Stimulated activated CD4-positive, alpha-beta T cell treated with anti-CD3 and anti-CD28 coated beads, Interleukin-1b, Interleukin-23, amount 100 ng/mL, for 4 hours (primary cell): ENCODE measurements around the gene INTS3.

Source experiments
- DNase-seq, 2 donors: peaks; one replicate each; pipeline ENCODE4 v3.0.0-alpha.2; 2020; ENCODE audit warnings: low read depth in 2 of 2

Gene INTS3

GRCh38 chr1:153727463-153728304, at the start of gene INTS3:
Gene INTS3, plus strand, starts transcription at chr1:153728050. Its CDS starts 585 bp downstream, at chr1:153728635.
- peak; percentile 94 to 97 for DNase-seq

GRCh38 chr1:153678519-153679336, 49.1 kb upstream of the INTS3 start, which contains the start of gene NPR1:
Gene NPR1, plus strand, starts transcription at chr1:153678688. Its CDS starts 421 bp downstream, at chr1:153679109.
- DNase-seq: no peak

GRCh38 chr1:153679337-153680119, 48.3 kb upstream of the INTS3 start:
- no peak for DNase-seq

- no peak for DNase-seq
Observed at GRCh38 chr1:153680120-153680403, 47.8 kb upstream of the INTS3 start.

- no peak for DNase-seq
Observed at GRCh38 chr1:153682730-153683129, 45.1 kb upstream of the INTS3 start.

- DNase-seq: no peak
Observed at GRCh38 chr1:153683854-153684253, 44.0 kb upstream of the INTS3 start.

- DNase-seq: no peak
Observed at GRCh38 chr1:153684892-153685291, 43.0 kb upstream of the INTS3 start.

- no peak for DNase-seq
Observed at GRCh38 chr1:153685544-153686340, 42.1 kb upstream of the INTS3 start.

GRCh38 chr1:153687346-153688125, 40.3 kb upstream of the INTS3 start:
- DNase-seq: no peak

GRCh38 chr1:153688276-153688675, 39.6 kb upstream of the INTS3 start:
- no peak for DNase-seq

GRCh38 chr1:153688736-153689328, 39.0 kb upstream of the INTS3 start:
- DNase-seq: no peak

- DNase-seq: no peak
Observed at GRCh38 chr1:153693466-153693865, 34.4 kb upstream of the INTS3 start.

GRCh38 chr1:153696741-153697140, 31.1 kb upstream of the INTS3 start:
- DNase-seq: no peak

GRCh38 chr1:153697191-153698019, 30.4 kb upstream of the INTS3 start:
- DNase-seq: no peak

GRCh38 chr1:153698020-153698922, 29.6 kb upstream of the INTS3 start:
- DNase-seq: no peak

GRCh38 chr1:153698923-153699714, 28.7 kb upstream of the INTS3 start:
- DNase-seq: no peak

GRCh38 chr1:153699768-153700167, 28.1 kb upstream of the INTS3 start:
- no peak for DNase-seq
